ENCODE data around the gene PKN3.
A peak's percentile ranks its signal among the peaks of the same experiment; 100 is the strongest.
"Not testable (repeated sequence)": the region's sequence is repeated elsewhere in the genome, so short reads cannot be mapped to it uniquely, and the experiment has no call there.

PKN3 gene

GRCh38 chr9:128685636-128686489 is 16.4 kb upstream of the PKN3 start:
- H3K27ac ChIP-seq: peak overlapping the region; percentile 93
- TF ChIP-seq ZFX (IDR thresholded peaks at IDR 0.05; ENCODE audit: borderline replicate concordance) (no peak), CTCF (IDR thresholded peaks at IDR 0.05) (no peak)

- 0 out of 2 replicates have a peak overlapping the region, but pooled peaks have one; percentile 93 for H3K27ac ChIP-seq
- TF ChIP-seq CTCF (IDR thresholded peaks at IDR 0.05): no peak
- TF ChIP-seq ZFX (IDR thresholded peaks at IDR 0.05; ENCODE audit: borderline replicate concordance): no peak
These were observed 14.8 kb upstream of the PKN3 start for GRCh38 chr9:128687453-128687852.

GRCh38 chr9:128688501-128689292 is 13.6 kb upstream of the PKN3 start, which contains the start of gene SET:
TSS of gene SET (plus strand) at chr9:128689222. CDS start at chr9:128689583, 361 bp downstream.
- TF ChIP-seq ZFX (IDR thresholded peaks at IDR 0.05; ENCODE audit: borderline replicate concordance) (no peak), CTCF (IDR thresholded peaks at IDR 0.05) (no peak)
- H3K27ac ChIP-seq: peak within 1 kb of the TSS; percentile 93

- TF ChIP-seq CTCF (IDR thresholded peaks at IDR 0.05) (no peak), ZFX (IDR thresholded peaks at IDR 0.05; ENCODE audit: borderline replicate concordance) (no peak)
- peak overlapping the region; percentile 93 for H3K27ac ChIP-seq
These were observed 13.0 kb upstream of the PKN3 start for GRCh38 chr9:128689293-128689774.

GRCh38 chr9:128689820-128690683 is 12.3 kb upstream of the PKN3 start:
- H3K27ac ChIP-seq: peak overlapping the region; percentile 93
- TF ChIP-seq CTCF (IDR thresholded peaks at IDR 0.05) (no peak), ZFX (IDR thresholded peaks at IDR 0.05; ENCODE audit: borderline replicate concordance) (no peak)

GRCh38 chr9:128690684-128691034 is 11.6 kb upstream of the PKN3 start:
- peak overlapping the region; percentile 93 for H3K27ac ChIP-seq
- TF ChIP-seq ZFX (IDR thresholded peaks at IDR 0.05; ENCODE audit: borderline replicate concordance) (no peak), CTCF (IDR thresholded peaks at IDR 0.05) (no peak)

- not testable (repeated sequence) for H3K27ac ChIP-seq
These were observed 8.6 kb upstream of the PKN3 start for GRCh38 chr9:128693738-128694137.
